ENCODE results near the gene SNRPB. TPM values are rescaled to one million over a fixed set of nuclear protein-coding genes. Genes with fewer than 3 reads are reported as not detected.
A peak's percentile ranks its signal among the peaks of the same experiment; 100 is the strongest.

The SNRPB gene
- 100 to 1,000 TPM; 147 to 316 (median 179) TPM for polyA plus RNA-seq
- long read RNA-seq, donor 1, transcript SNRPB-202 (7 exons, 1,008 nt): minor isoform, 51 of 384 reads
- long read RNA-seq, donor 1, transcript SNRPB-201 (7 exons, 1,154 nt): major isoform, 149 of 384 reads
- long read RNA-seq, donor 1, partial matches to known transcripts: 174 of 384 reads
- long read RNA-seq, donor 1, other reads (novel, unspliced or antisense): 10 of 384 reads
- long read RNA-seq, donor 2, transcript SNRPB-201 (7 exons, 1,154 nt): major isoform, 33 of 66 reads
- long read RNA-seq, donor 2, transcript SNRPB-202 (7 exons, 1,008 nt): minor isoform, 14 of 66 reads
- long read RNA-seq, donor 2, partial matches to known transcripts: 19 of 66 reads
- long read RNA-seq, donor 2, other reads (novel, unspliced or antisense): 0 of 66 reads
- long read RNA-seq, donor 3, transcript SNRPB-202 (7 exons, 1,008 nt): minor isoform, 24 of 156 reads
- long read RNA-seq, donor 3, transcript SNRPB-201 (7 exons, 1,154 nt): major isoform, 41 of 156 reads
- long read RNA-seq, donor 3, partial matches to known transcripts: 85 of 156 reads
- long read RNA-seq, donor 3, other reads (novel, unspliced or antisense): 6 of 156 reads
- long read RNA-seq, donor 4, partial matches to known transcripts: 0 of 2 reads
- long read RNA-seq, donor 4, other reads (novel, unspliced or antisense): 0 of 2 reads
- long read RNA-seq, donor 5, transcript SNRPB-202 (7 exons, 1,008 nt): major isoform, 11 of 79 reads
- long read RNA-seq, donor 5, transcript SNRPB-201 (7 exons, 1,154 nt): minor isoform, 8 of 79 reads
- long read RNA-seq, donor 5, partial matches to known transcripts: 59 of 79 reads
- long read RNA-seq, donor 5, other reads (novel, unspliced or antisense): 0 of 79 reads
- long read RNA-seq, donor 6, transcript SNRPB-201 (7 exons, 1,154 nt): major isoform, 49 of 151 reads
- long read RNA-seq, donor 6, transcript SNRPB-202 (7 exons, 1,008 nt): minor isoform, 16 of 151 reads
- long read RNA-seq, donor 6, partial matches to known transcripts: 79 of 151 reads
- long read RNA-seq, donor 6, other reads (novel, unspliced or antisense): 5 of 151 reads
- long read RNA-seq, donor 7, transcript SNRPB-202 (7 exons, 1,008 nt): minor isoform, 18 of 229 reads
- long read RNA-seq, donor 7, transcript SNRPB-201 (7 exons, 1,154 nt): major isoform, 85 of 229 reads
- long read RNA-seq, donor 7, partial matches to known transcripts: 117 of 229 reads
- long read RNA-seq, donor 7, other reads (novel, unspliced or antisense): 9 of 229 reads
- long read RNA-seq, donor 8, transcript SNRPB-201 (7 exons, 1,154 nt): major isoform, 7 of 7 reads
- long read RNA-seq, donor 8, partial matches to known transcripts: 0 of 7 reads
- long read RNA-seq, donor 8, other reads (novel, unspliced or antisense): 0 of 7 reads
- long read RNA-seq, donor 9, transcript SNRPB-201 (7 exons, 1,154 nt): major isoform, 13 of 19 reads
- long read RNA-seq, donor 9, transcript SNRPB-202 (7 exons, 1,008 nt): minor isoform, 6 of 19 reads
- long read RNA-seq, donor 9, partial matches to known transcripts: 0 of 19 reads
- long read RNA-seq, donor 9, other reads (novel, unspliced or antisense): 0 of 19 reads
- long read RNA-seq, donor 10, transcript SNRPB-201 (7 exons, 1,154 nt): major isoform, 55 of 152 reads
- long read RNA-seq, donor 10, transcript SNRPB-202 (7 exons, 1,008 nt): minor isoform, 21 of 152 reads
- long read RNA-seq, donor 10, partial matches to known transcripts: 68 of 152 reads
- long read RNA-seq, donor 10, other reads (novel, unspliced or antisense): 7 of 152 reads

- no peaks in the 10 kb centered on the region for H3K27me3 ChIP-seq (ENCODE audit: control insufficient read depth in 3 of 3, insufficient read depth in 3 of 3, low read length in 3 of 3)
- DNase-seq (peak; percentile 99), FAIRE-seq (no peak)
- peak within 1 kb of the TSS; percentile 81 to 98 (median 89) for H3K27ac ChIP-seq (ENCODE audit: low read depth in 1 of 3, low read length in 2 of 3)
- WGBS, 3 donors: 0 to 1% (median 1%) methylated on average over 51 to 53 of the region's 53 CpGs
- peaks cover 9 to 15% (median 12%) of the 10 kb centered on the region in 3 donors for H3K36me3 ChIP-seq (ENCODE audit: control insufficient read depth in 3 of 3, insufficient read depth in 2 of 3, low read depth in 1 of 3, low read length in 3 of 3)
- no peaks in the 10 kb centered on the region for H3K9me3 ChIP-seq (ENCODE audit: control insufficient read depth in 2 of 2, insufficient read depth in 1 of 2, low read depth in 1 of 2, low read length in 1 of 2)
- peak within 1 kb of the TSS; percentile 73 to 97 (median 90) for H3K4me3 ChIP-seq (ENCODE audit: low read depth in 1 of 3, low read length in 3 of 3)
- H3K4me1 ChIP-seq (ENCODE audit: control insufficient read depth in 3 of 3, insufficient read depth in 2 of 3, low read depth in 1 of 3, low read length in 2 of 3): peaks cover 0 to 3% (median 0%) of the 10 kb centered on the region in 3 donors
Measured at GRCh38 chr20:2470423-2471193, at the start of gene SNRPB. Gene SNRPB, minus strand, starts transcription at chr20:2470789. Its CDS starts 99 bp downstream, at chr20:2470690.

- H3K36me3 ChIP-seq (ENCODE audit: control insufficient read depth in 3 of 3, insufficient read depth in 2 of 3, low read depth in 1 of 3, low read length in 3 of 3): no peaks in the 10 kb centered on the region
- no peak overlapping the region for H3K27ac ChIP-seq (ENCODE audit: low read depth in 1 of 3, low read length in 2 of 3)
- peaks cover 0 to 2% (median 0%) of the 10 kb centered on the region in 3 donors for H3K4me1 ChIP-seq (ENCODE audit: control insufficient read depth in 3 of 3, insufficient read depth in 2 of 3, low read depth in 1 of 3, low read length in 2 of 3)
- DNase-seq (peak in 1 of 2 donors; percentile 29), FAIRE-seq (no peak)
- H3K4me3 ChIP-seq (ENCODE audit: low read depth in 1 of 3, low read length in 3 of 3): no peak overlapping the region
- H3K27me3 ChIP-seq (ENCODE audit: control insufficient read depth in 3 of 3, insufficient read depth in 3 of 3, low read length in 3 of 3): no peaks in the 10 kb centered on the region
- 93% methylated on average over 4 of the region's 4 CpGs for WGBS, 3 donors
- H3K9me3 ChIP-seq (ENCODE audit: control insufficient read depth in 2 of 2, insufficient read depth in 1 of 2, low read depth in 1 of 2, low read length in 1 of 2): no peaks in the 10 kb centered on the region
Measured at GRCh38 chr20:2519115-2519809, 48.7 kb upstream of the SNRPB start.

- no peak for FAIRE-seq
- no peak for DNase-seq
- peaks cover 0 to 2% (median 0%) of the 10 kb centered on the region in 3 donors for H3K4me1 ChIP-seq (ENCODE audit: control insufficient read depth in 3 of 3, insufficient read depth in 2 of 3, low read depth in 1 of 3, low read length in 2 of 3)
- no peak overlapping the region for H3K4me3 ChIP-seq (ENCODE audit: low read depth in 1 of 3, low read length in 3 of 3)
- H3K36me3 ChIP-seq (ENCODE audit: control insufficient read depth in 3 of 3, insufficient read depth in 2 of 3, low read depth in 1 of 3, low read length in 3 of 3): no peaks in the 10 kb centered on the region
- WGBS, 3 donors: 85 to 88% (median 87%) methylated on average over 4 of the region's 4 CpGs
- H3K27me3 ChIP-seq (ENCODE audit: control insufficient read depth in 3 of 3, insufficient read depth in 3 of 3, low read length in 3 of 3): no peaks in the 10 kb centered on the region
- H3K27ac ChIP-seq (ENCODE audit: low read depth in 1 of 3, low read length in 2 of 3): no peak overlapping the region
- no peaks in the 10 kb centered on the region for H3K9me3 ChIP-seq (ENCODE audit: control insufficient read depth in 2 of 2, insufficient read depth in 1 of 2, low read depth in 1 of 2, low read length in 1 of 2)
Measured at GRCh38 chr20:2518558-2518957, 48.0 kb upstream of the SNRPB start.

GRCh38 chr20:2518096-2518495 lies 47.5 kb upstream of the SNRPB start:
- DNase-seq: no peak
- Histone ChIP-seq H3K4me1 (ENCODE audit: control insufficient read depth in 3 of 3, insufficient read depth in 2 of 3, low read depth in 1 of 3, low read length in 2 of 3) (peaks cover 0 to 2% (median 0%) of the 10 kb centered on the region in 3 donors), H3K4me3 (ENCODE audit: low read depth in 1 of 3, low read length in 3 of 3) (no peak overlapping the region), H3K27ac (ENCODE audit: low read depth in 1 of 3, low read length in 2 of 3) (no peak overlapping the region), H3K36me3 (ENCODE audit: control insufficient read depth in 3 of 3, insufficient read depth in 2 of 3, low read depth in 1 of 3, low read length in 3 of 3) (no peaks in the 10 kb centered on the region), H3K27me3 (ENCODE audit: control insufficient read depth in 3 of 3, insufficient read depth in 3 of 3, low read length in 3 of 3) (no peaks in the 10 kb centered on the region), H3K9me3 (ENCODE audit: control insufficient read depth in 2 of 2, insufficient read depth in 1 of 2, low read depth in 1 of 2, low read length in 1 of 2) (no peaks in the 10 kb centered on the region)
- no peak for FAIRE-seq
- 81 to 83% (median 83%) methylated on average over 10 of the region's 10 CpGs for WGBS, 3 donors

- no peak for FAIRE-seq
- H3K9me3 ChIP-seq (ENCODE audit: control insufficient read depth in 2 of 2, insufficient read depth in 1 of 2, low read depth in 1 of 2, low read length in 1 of 2): no peaks in the 10 kb centered on the region
- H3K27ac ChIP-seq (ENCODE audit: low read depth in 1 of 3, low read length in 2 of 3): no peak overlapping the region
- no peaks in the 10 kb centered on the region for H3K36me3 ChIP-seq (ENCODE audit: control insufficient read depth in 3 of 3, insufficient read depth in 2 of 3, low read depth in 1 of 3, low read length in 3 of 3)
- H3K4me3 ChIP-seq (ENCODE audit: low read depth in 1 of 3, low read length in 3 of 3): no peak overlapping the region
- no peak for DNase-seq
- no peaks in the 10 kb centered on the region for H3K4me1 ChIP-seq (ENCODE audit: control insufficient read depth in 3 of 3, insufficient read depth in 2 of 3, low read depth in 1 of 3, low read length in 2 of 3)
- H3K27me3 ChIP-seq (ENCODE audit: control insufficient read depth in 3 of 3, insufficient read depth in 3 of 3, low read length in 3 of 3): no peaks in the 10 kb centered on the region
- 76 to 84% (median 82%) methylated on average over 2 of the region's 2 CpGs for WGBS, 3 donors
Measured at GRCh38 chr20:2516399-2516798, 45.8 kb upstream of the SNRPB start.

GRCh38 chr20:2515203-2515602 lies 44.6 kb upstream of the SNRPB start:
- WGBS, 3 donors: 70 to 79% (median 78%) methylated on average over 1 of the region's 1 CpG
- no peaks in the 10 kb centered on the region for H3K9me3 ChIP-seq (ENCODE audit: control insufficient read depth in 2 of 2, insufficient read depth in 1 of 2, low read depth in 1 of 2, low read length in 1 of 2)
- H3K27me3 ChIP-seq (ENCODE audit: control insufficient read depth in 3 of 3, insufficient read depth in 3 of 3, low read length in 3 of 3): no peaks in the 10 kb centered on the region
- FAIRE-seq: no peak
- H3K4me1 ChIP-seq (ENCODE audit: control insufficient read depth in 3 of 3, insufficient read depth in 2 of 3, low read depth in 1 of 3, low read length in 2 of 3): no peaks in the 10 kb centered on the region
- H3K27ac ChIP-seq (ENCODE audit: low read depth in 1 of 3, low read length in 2 of 3): no peak overlapping the region
- H3K4me3 ChIP-seq (ENCODE audit: low read depth in 1 of 3, low read length in 3 of 3): no peak overlapping the region
- H3K36me3 ChIP-seq (ENCODE audit: control insufficient read depth in 3 of 3, insufficient read depth in 2 of 3, low read depth in 1 of 3, low read length in 3 of 3): no peaks in the 10 kb centered on the region
- DNase-seq: no peak
